Measurements from ENCODE around the gene HDAC5.
"Not testable (repeated sequence)": the region's sequence is repeated elsewhere in the genome, so short reads cannot be mapped to it uniquely, and the experiment has no call there.

HDAC5 gene

GRCh38 chr17:44037471-44037870, 86.0 kb downstream of the HDAC5 start:
- no peak overlapping the region for H3K4me3 ChIP-seq (ENCODE audit: low read depth, low read length)

GRCh38 chr17:44034688-44035087, 88.8 kb downstream of the HDAC5 start:
- not testable (repeated sequence) for H3K4me3 ChIP-seq (ENCODE audit: low read depth, low read length)

GRCh38 chr17:44033861-44034408, 89.5 kb downstream of the HDAC5 start:
- H3K4me3 ChIP-seq (ENCODE audit: low read depth, low read length) = no peak overlapping the region

- H3K4me3 ChIP-seq (ENCODE audit: low read depth, low read length) = no peak overlapping the region
Measured at GRCh38 chr17:44030482-44030881, 93.0 kb downstream of the HDAC5 start.

GRCh38 chr17:44029736-44030135, 93.7 kb downstream of the HDAC5 start:
- H3K4me3 ChIP-seq (ENCODE audit: low read depth, low read length) = no peak overlapping the region
